Measurements from ENCODE around the gene ZFPM1.

Gene ZFPM1

DNA sequence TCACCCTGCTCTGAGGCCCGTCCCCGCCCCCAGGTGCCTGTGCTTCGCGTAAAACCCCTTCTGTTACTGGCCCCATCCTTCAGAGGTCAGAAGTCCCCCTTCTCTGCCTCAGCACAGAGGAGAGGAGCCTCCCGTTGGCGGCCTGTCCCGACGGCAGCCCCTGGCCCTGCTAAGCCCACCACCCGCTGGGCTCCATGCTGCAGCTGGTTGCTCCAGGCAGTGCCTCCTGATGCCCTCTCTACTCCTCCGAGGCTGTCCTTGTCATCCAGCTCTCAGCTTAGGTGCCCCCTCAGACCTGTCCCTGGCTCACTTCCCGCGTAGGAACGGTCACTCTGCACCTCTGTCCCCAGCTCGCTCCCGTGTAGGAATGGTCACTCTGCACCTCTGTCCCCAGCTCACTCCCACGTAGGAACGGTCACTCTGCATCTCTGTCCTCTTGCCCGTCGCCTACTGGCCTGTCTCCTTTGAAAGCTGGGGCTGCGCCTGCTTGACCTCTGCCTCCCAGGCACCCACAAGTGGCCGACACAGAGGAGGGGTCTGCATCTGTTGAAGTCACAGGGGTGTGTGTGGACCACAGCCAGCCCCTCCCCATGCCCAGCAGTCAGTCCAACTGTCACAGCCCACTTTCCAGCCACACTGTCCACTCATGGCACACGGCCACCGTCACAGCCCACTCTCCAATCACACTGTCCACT lies 85.4 kb downstream of the ZFPM1 start:
- H3K9me3 ChIP-seq (ENCODE audit: control insufficient read depth in 1 of 2, low read length in 2 of 2): peaks cover 0 to 12% of the 10 kb centered on the region in 2 donors
- H3K4me3 ChIP-seq (ENCODE audit: low read depth in 1 of 2, low read length in 2 of 2): no peak overlapping the region
- peaks cover 0 to 10% of the 10 kb centered on the region in 2 donors for H3K4me1 ChIP-seq (ENCODE audit: control insufficient read depth in 1 of 2, insufficient read depth in 2 of 2, low read length in 2 of 2)
- H3K27ac ChIP-seq (ENCODE audit: low read length): no peak overlapping the region
- peaks cover 20% of the 10 kb centered on the region for H3K27me3 ChIP-seq (ENCODE audit: low read depth, low read length)
- H3K36me3 ChIP-seq (ENCODE audit: control insufficient read depth in 1 of 2, insufficient read depth in 2 of 2, low read length in 2 of 2): no peaks in the 10 kb centered on the region

DNA sequence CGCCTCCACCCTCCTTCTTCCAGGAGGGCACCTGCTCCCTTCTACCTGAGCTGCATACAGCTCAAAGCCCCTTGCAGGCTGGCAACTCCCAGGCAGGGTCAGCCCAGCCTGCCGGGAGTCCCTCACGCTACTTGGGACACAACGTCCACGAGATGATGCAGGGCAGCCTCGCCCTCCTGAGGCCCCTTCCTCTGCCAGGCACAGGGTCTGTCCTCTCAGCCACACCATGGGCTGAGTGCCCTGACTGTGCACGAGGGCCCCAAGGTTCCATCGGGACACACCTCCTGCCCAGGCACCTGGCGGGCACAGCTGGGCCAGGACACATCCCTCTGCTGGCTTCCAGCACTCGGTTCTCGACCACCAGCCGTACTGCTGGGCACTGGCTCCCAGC lies 86.2 kb downstream of the ZFPM1 start:
- peaks cover 20% of the 10 kb centered on the region for H3K27me3 ChIP-seq (ENCODE audit: low read depth, low read length)
- H3K36me3 ChIP-seq (ENCODE audit: control insufficient read depth in 1 of 2, insufficient read depth in 2 of 2, low read length in 2 of 2): no peaks in the 10 kb centered on the region
- H3K27ac ChIP-seq (ENCODE audit: low read length): no peak overlapping the region
- H3K4me1 ChIP-seq (ENCODE audit: control insufficient read depth in 1 of 2, insufficient read depth in 2 of 2, low read length in 2 of 2): peaks cover 0 to 10% of the 10 kb centered on the region in 2 donors
- no peak overlapping the region for H3K4me3 ChIP-seq (ENCODE audit: low read depth in 1 of 2, low read length in 2 of 2)
- peaks cover 0 to 15% of the 10 kb centered on the region in 2 donors for H3K9me3 ChIP-seq (ENCODE audit: control insufficient read depth in 1 of 2, low read length in 2 of 2)

DNA sequence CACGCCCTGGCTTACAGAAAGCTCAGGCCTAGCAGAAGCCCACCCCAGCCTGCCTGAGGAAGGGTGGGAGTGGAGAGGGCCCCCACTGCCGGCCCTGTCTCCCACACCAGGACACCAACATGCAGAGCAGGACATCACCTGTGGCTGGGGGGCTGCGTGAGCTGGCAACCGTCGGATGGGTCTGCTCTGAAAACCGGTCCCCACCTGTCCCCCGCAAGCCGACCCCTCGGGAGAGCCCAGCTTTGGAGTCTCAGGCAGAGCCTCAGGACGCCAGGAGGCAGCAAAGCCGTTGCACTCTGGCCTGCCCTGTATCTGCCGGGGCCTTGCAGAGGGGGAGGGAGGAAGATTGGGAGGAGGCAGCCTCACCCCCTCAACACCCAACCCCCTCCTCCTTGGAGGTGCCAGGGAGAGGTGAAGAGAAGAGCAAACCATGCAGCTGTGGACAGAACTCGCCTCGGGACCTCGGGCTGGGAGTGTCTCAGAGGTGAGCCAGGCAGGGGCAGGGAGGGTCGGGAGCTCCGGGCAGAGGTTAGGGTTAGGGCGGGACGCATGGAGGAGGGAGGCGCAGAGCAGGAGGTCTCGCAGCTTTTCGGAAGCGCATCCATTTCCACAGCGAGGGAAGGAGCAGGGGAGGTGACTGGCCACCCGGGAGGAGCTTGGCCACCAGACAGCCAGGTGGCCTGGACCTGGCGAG lies 86.7 kb downstream of the ZFPM1 start:
- Histone ChIP-seq H3K27me3 (ENCODE audit: low read depth, low read length) (peaks cover 20% of the 10 kb centered on the region), H3K27ac (ENCODE audit: low read length) (no peak overlapping the region), H3K4me3 (ENCODE audit: low read depth in 1 of 2, low read length in 2 of 2) (no peak overlapping the region)

DNA sequence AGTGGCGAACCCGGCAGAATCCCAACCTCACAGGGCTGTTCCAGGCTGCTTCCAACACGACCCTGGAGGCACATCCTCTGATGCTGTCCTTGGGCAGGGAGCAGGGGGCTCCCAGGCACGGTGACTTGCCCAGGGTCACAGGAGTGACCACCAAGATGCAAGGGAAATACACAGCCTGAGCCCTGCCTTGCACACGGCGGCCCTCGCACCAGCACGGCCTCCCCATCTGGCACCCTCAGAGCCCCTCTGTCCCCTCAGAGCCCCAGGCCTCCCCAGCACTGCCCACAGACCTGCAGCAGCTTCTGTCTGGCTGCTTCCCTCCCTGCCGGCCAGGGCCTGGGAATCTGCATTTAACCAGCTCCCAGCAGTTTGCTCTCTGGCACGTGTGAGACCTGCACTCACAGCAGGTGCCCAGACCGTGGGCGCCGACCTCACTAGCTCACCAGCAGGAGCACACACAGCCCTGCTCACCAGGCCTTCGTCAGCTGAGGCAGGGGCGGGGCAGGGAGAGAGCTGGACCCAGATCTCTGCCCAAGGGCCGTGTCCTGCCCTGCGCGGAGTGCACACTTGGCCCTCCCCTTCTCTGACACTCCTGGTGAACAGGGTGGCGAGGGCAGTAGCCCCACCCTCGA lies 87.4 kb downstream of the ZFPM1 start:
- no peaks in the 10 kb centered on the region for H3K36me3 ChIP-seq (ENCODE audit: control insufficient read depth in 1 of 2, insufficient read depth in 2 of 2, low read length in 2 of 2)
- peaks cover 0 to 15% of the 10 kb centered on the region in 2 donors for H3K9me3 ChIP-seq (ENCODE audit: control insufficient read depth in 1 of 2, low read length in 2 of 2)
- H3K4me1 ChIP-seq (ENCODE audit: control insufficient read depth in 1 of 2, insufficient read depth in 2 of 2, low read length in 2 of 2): peaks cover 0 to 2% of the 10 kb centered on the region in 2 donors
- peaks cover 22% of the 10 kb centered on the region for H3K27me3 ChIP-seq (ENCODE audit: low read depth, low read length)
- no peak overlapping the region for H3K27ac ChIP-seq (ENCODE audit: low read length)
- H3K4me3 ChIP-seq (ENCODE audit: low read depth in 1 of 2, low read length in 2 of 2): no peak overlapping the region

More for the DNA sequence above, 86.7 kb downstream of the ZFPM1 start:
- no peaks in the 10 kb centered on the region for H3K36me3 ChIP-seq (ENCODE audit: control insufficient read depth in 1 of 2, insufficient read depth in 2 of 2, low read length in 2 of 2)
- H3K9me3 ChIP-seq (ENCODE audit: control insufficient read depth in 1 of 2, low read length in 2 of 2): peaks cover 0 to 15% of the 10 kb centered on the region in 2 donors
- H3K4me1 ChIP-seq (ENCODE audit: control insufficient read depth in 1 of 2, insufficient read depth in 2 of 2, low read length in 2 of 2): peaks cover 0 to 8% of the 10 kb centered on the region in 2 donors

DNA sequence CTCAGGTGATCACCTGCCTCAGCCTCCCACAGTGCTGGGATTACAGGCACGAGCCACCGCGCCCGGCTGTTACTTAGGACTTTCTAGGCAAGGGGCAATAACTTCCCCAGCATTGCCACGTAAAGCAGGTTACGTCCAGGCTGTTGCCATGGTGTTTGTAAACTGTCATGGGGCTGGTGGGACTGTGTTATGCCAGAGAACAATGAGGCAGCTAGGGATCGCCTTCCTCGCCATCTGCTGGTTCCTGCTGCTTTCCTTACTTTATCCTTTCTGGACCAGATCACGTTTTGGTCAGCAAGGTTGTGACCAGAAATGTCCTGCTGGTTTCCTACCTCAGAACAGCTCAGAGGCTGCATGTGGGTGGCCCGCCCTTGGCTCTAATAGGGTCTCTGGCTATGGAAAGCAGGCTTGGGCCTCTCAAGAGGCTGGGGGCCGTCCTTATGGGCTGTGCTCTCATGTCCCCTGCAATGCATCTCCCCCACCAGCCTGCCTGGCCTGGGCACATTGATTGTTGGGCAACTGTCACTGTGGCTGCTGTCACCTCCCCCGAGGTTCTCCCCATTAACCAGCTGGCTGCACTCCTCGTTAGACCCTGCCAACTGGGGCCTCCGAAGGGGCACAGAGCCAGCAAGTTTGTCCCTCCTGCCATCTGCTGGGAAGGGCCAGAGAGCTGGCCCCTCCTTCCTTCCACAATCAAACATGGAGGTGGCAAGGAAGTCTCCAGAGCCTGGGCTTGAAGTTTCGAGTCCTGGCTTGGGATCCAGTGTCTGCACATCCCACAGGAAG lies 88.9 kb downstream of the ZFPM1 start:
- Histone ChIP-seq H3K36me3 (ENCODE audit: control insufficient read depth in 1 of 2, insufficient read depth in 2 of 2, low read length in 2 of 2) (no peaks in the 10 kb centered on the region), H3K9me3 (ENCODE audit: control insufficient read depth in 1 of 2, low read length in 2 of 2) (peaks cover 0 to 15% of the 10 kb centered on the region in 2 donors), H3K4me1 (ENCODE audit: control insufficient read depth in 1 of 2, insufficient read depth in 2 of 2, low read length in 2 of 2) (no peaks in the 10 kb centered on the region), H3K4me3 (ENCODE audit: low read depth in 1 of 2, low read length in 2 of 2) (no peak overlapping the region), H3K27ac (ENCODE audit: low read length) (no peak overlapping the region), H3K27me3 (ENCODE audit: low read depth, low read length) (peaks cover 33% of the 10 kb centered on the region)

DNA sequence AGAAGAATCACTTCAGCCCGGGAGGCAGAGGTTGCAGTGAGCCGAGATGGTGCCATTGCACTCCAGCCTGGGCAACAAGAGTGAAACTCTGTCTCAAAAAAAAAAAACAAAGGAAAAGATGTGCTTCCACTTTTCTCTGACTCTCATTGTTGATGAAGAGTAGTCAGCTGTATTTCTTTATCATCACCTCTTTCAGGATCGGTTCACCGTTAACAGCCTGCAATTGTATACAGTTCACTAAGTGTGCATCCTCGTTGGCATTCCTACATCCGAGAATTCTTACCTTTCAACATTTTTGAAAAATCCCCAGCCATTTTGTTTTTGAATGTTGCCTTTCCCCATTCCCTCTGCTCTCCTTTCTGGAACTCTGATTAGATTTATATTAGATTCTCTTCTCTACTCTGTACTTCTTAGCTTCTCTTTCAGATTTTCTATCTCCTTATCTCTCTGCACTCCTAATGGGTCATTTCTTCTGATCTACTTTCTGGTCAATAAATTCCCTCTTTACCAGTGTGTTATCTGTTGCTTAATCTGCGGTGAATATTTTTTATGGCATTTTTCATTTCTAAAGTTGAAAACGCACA lies 90.2 kb downstream of the ZFPM1 start:
- H3K4me3 ChIP-seq (ENCODE audit: low read depth in 1 of 2, low read length in 2 of 2): no peak overlapping the region
- H3K9me3 ChIP-seq (ENCODE audit: control insufficient read depth in 1 of 2, low read length in 2 of 2): peaks cover 0 to 15% of the 10 kb centered on the region in 2 donors
- no peak overlapping the region for H3K27ac ChIP-seq (ENCODE audit: low read length)
- H3K36me3 ChIP-seq (ENCODE audit: control insufficient read depth in 1 of 2, insufficient read depth in 2 of 2, low read length in 2 of 2): no peaks in the 10 kb centered on the region
- peaks cover 32% of the 10 kb centered on the region for H3K27me3 ChIP-seq (ENCODE audit: low read depth, low read length)
- H3K4me1 ChIP-seq (ENCODE audit: control insufficient read depth in 1 of 2, insufficient read depth in 2 of 2, low read length in 2 of 2): no peaks in the 10 kb centered on the region

DNA sequence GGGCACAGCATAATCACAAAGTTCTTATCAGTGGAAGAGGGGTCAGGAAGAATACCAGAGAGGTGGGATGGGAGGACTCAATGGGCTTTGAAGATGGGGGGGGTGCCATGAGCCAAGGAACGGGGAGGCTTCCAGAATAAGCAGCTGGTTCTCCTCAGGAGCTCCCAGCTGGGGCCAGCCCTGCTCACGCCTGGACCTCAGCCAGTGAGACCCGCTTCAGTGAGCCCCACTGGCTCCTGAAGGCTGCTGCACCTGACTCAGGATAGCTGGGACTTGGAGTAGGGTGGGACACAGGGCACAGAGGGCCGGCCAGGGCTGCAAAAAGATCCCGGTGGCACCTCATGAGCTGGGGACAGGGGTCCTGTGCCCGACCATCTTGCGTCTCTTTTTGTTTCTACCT lies 92.7 kb downstream of the ZFPM1 start:
- Histone ChIP-seq H3K36me3 (ENCODE audit: control insufficient read depth in 1 of 2, insufficient read depth in 2 of 2, low read length in 2 of 2) (no peaks in the 10 kb centered on the region), H3K27me3 (ENCODE audit: low read depth, low read length) (peaks cover 14% of the 10 kb centered on the region), H3K4me3 (ENCODE audit: low read depth in 1 of 2, low read length in 2 of 2) (no peak overlapping the region), H3K4me1 (ENCODE audit: control insufficient read depth in 1 of 2, insufficient read depth in 2 of 2, low read length in 2 of 2) (peaks cover 0 to 4% of the 10 kb centered on the region in 2 donors), H3K9me3 (ENCODE audit: control insufficient read depth in 1 of 2, low read length in 2 of 2) (peaks cover 0 to 15% of the 10 kb centered on the region in 2 donors), H3K27ac (ENCODE audit: low read length) (no peak overlapping the region)

DNA sequence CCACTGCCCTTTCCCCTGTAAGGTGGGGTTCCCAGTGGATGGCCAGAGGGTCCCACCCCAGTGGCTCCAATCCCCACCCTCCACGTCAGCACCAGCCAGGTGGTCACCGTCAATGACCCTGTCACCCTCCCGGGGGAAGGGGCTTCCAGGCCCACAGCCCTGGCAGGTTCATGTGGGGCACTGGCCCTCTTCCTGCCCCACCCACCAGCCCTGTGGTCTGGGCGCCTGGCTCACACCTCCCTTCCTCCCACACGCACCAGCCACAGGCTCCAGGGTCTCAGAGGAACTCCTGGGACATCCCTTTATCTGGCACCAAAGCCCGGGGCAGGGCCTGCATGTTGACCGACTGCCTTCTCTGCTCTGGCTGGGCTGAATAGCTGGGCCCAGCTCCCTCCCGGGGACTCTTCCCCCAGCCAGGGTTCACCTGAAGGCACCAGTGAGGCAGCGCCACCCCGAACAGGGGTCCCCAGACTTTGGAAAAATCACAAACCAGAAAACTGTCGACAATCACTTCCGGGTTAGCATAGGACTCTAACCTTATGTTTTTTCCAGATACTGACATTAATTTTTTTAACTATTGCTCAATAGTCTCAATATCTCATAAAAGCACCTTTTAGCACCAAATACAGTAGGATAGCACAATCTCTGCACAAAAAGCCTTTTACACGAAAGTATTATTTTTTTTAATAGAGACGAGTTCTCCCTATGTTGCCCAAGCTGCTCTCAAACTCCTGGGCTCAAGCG lies 95.2 kb downstream of the ZFPM1 start:
- Histone ChIP-seq H3K27ac (ENCODE audit: low read length) (no peak overlapping the region), H3K4me3 (ENCODE audit: low read depth in 1 of 2, low read length in 2 of 2) (no peak overlapping the region), H3K4me1 (ENCODE audit: control insufficient read depth in 1 of 2, insufficient read depth in 2 of 2, low read length in 2 of 2) (peaks cover 0 to 4% of the 10 kb centered on the region in 2 donors), H3K27me3 (ENCODE audit: low read depth, low read length) (peaks cover 14% of the 10 kb centered on the region), H3K9me3 (ENCODE audit: control insufficient read depth in 1 of 2, low read length in 2 of 2) (peaks cover 0 to 5% of the 10 kb centered on the region in 2 donors), H3K36me3 (ENCODE audit: control insufficient read depth in 1 of 2, insufficient read depth in 2 of 2, low read length in 2 of 2) (no peaks in the 10 kb centered on the region)

DNA sequence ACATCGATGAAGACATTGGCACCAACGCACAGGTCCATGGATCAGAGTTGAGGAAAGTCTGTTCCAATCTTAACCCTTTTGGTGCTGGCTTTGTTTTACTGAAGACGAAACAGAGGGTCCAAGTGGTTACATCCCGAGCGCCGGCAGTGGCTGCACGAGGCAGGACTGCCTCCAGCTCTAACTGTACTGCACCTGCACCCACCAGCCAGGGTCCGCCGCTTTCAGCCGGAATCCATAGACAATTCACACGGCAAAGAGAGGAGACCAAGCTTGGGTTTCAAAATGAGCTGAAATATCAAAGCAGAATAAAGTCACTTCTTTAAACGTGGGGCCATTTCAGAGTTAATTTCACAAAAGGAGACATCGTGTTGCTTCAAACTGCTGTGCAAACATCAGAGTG lies 95.9 kb downstream of the ZFPM1 start:
- H3K4me1 ChIP-seq (ENCODE audit: control insufficient read depth in 1 of 2, insufficient read depth in 2 of 2, low read length in 2 of 2): peaks cover 0 to 4% of the 10 kb centered on the region in 2 donors
- no peaks in the 10 kb centered on the region for H3K9me3 ChIP-seq (ENCODE audit: control insufficient read depth in 1 of 2, low read length in 2 of 2)
- peaks cover 14% of the 10 kb centered on the region for H3K27me3 ChIP-seq (ENCODE audit: low read depth, low read length)

DNA sequence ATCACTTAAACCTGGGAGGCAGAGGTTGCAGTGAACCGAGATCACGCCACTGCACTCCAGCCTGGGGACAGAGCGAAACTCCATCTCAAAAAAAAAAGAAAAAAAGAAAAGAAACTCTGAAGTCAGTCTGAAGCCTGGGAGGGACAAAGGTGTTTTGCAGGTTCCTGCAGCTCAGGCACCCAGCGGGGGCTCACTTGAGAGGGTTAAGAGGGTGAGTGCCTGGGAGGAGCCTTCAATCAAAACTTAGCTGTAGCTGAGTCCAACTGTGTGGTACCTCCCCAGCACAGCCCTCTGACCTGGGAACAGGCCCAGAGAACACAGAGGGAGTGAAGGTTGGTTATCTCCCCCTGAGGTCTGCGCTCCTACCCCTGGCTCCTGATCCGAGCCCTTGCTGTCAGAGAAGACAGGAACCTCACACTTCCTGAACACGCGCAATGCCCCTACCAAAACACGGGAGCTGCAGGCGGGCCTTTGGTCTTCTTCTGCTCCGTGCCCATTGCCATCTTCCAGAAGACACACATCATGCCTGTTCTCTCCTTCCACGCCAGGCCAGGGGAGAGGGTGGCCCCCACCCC lies 96.7 kb downstream of the ZFPM1 start:
- Histone ChIP-seq H3K9me3 (ENCODE audit: control insufficient read depth in 1 of 2, low read length in 2 of 2) (no peaks in the 10 kb centered on the region), H3K4me1 (ENCODE audit: control insufficient read depth in 1 of 2, insufficient read depth in 2 of 2, low read length in 2 of 2) (peaks cover 0 to 4% of the 10 kb centered on the region in 2 donors), H3K27me3 (ENCODE audit: low read depth, low read length) (peaks cover 14% of the 10 kb centered on the region), H3K4me3 (ENCODE audit: low read depth in 1 of 2, low read length in 2 of 2) (no peak overlapping the region), H3K36me3 (ENCODE audit: control insufficient read depth in 1 of 2, insufficient read depth in 2 of 2, low read length in 2 of 2) (no peaks in the 10 kb centered on the region), H3K27ac (ENCODE audit: low read length) (no peak overlapping the region)

More for the DNA sequence above, 95.9 kb downstream of the ZFPM1 start:
- Histone ChIP-seq H3K4me3 (ENCODE audit: low read depth in 1 of 2, low read length in 2 of 2) (no peak overlapping the region), H3K36me3 (ENCODE audit: control insufficient read depth in 1 of 2, insufficient read depth in 2 of 2, low read length in 2 of 2) (no peaks in the 10 kb centered on the region), H3K27ac (ENCODE audit: low read length) (no peak overlapping the region)

All from muscle layer of duodenum (tissue), 2 donors.